Measurements from ENCODE around the gene CDH19.
"Not testable (repeated sequence)": the region's sequence is repeated elsewhere in the genome, so short reads cannot be mapped to it uniquely, and the experiment has no call there.

Gene CDH19

GRCh38 chr18:66560094-66560493 is 43.8 kb downstream of the CDH19 start:
- DNase-seq, result no peak

- no peak for DNase-seq
These were observed 45.1 kb downstream of the CDH19 start for GRCh38 chr18:66558773-66559172.

- no peak for DNase-seq
These were observed 46.8 kb downstream of the CDH19 start for GRCh38 chr18:66557091-66557490.

GRCh38 chr18:66555585-66555984 is 48.3 kb downstream of the CDH19 start:
- DNase-seq, result no peak

GRCh38 chr18:66553824-66554223 is 50.1 kb downstream of the CDH19 start:
- no peak for DNase-seq

- DNase-seq, result no peak
These were observed 53.5 kb downstream of the CDH19 start for GRCh38 chr18:66550366-66550765.

GRCh38 chr18:66548747-66549146 is 55.1 kb downstream of the CDH19 start:
- DNase-seq, result no peak

- no peak for DNase-seq
These were observed 69.8 kb downstream of the CDH19 start for GRCh38 chr18:66534110-66534509.

- DNase-seq, result no peak
These were observed 70.2 kb downstream of the CDH19 start for GRCh38 chr18:66533693-66534092.

GRCh38 chr18:66523219-66523991 is 80.5 kb downstream of the CDH19 start:
- DNase-seq, result no peak

GRCh38 chr18:66513996-66514395 is 89.9 kb downstream of the CDH19 start:
- DNase-seq, result no peak

- DNase-seq, result no peak
These were observed 92.1 kb downstream of the CDH19 start for GRCh38 chr18:66511792-66512191.

GRCh38 chr18:66511289-66511688 is 92.6 kb downstream of the CDH19 start:
- no peak for DNase-seq

GRCh38 chr18:66510357-66511045 is 93.4 kb downstream of the CDH19 start:
- no peak for DNase-seq

- no peak for DNase-seq
These were observed 95.0 kb downstream of the CDH19 start for GRCh38 chr18:66508937-66509336.

- DNase-seq, result no peak
These were observed 97.7 kb downstream of the CDH19 start for GRCh38 chr18:66506178-66506577.

- DNase-seq, result no peak
These were observed 106.5 kb downstream of the CDH19 start for GRCh38 chr18:66497351-66497750.

- DNase-seq, result peak; percentile 23
These were observed 108.0 kb downstream of the CDH19 start for GRCh38 chr18:66495844-66496243.

GRCh38 chr18:66473882-66474281 is 130.0 kb downstream of the CDH19 start:
- no peak for DNase-seq

- not testable (repeated sequence) for DNase-seq
These were observed 137.7 kb downstream of the CDH19 start for GRCh38 chr18:66466184-66466583.

- no peak for DNase-seq
These were observed 142.5 kb downstream of the CDH19 start for GRCh38 chr18:66461344-66461743.

- DNase-seq, result no peak
These were observed 146.6 kb downstream of the CDH19 start for GRCh38 chr18:66457245-66457644.

Measured in activated CD4-positive, alpha-beta T cell treated with anti-CD3 and anti-CD28 coated beads, Interleukin-2, Interleukin-6, amounts not matched to agents 100 ng/mL and 50 ng/mL, durations not matched to agents 16 hours and 8 hours (primary cell).